CD4-positive, alpha-beta memory T cell (primary cell): ENCODE measurements around the gene ARMC9. TPM values are rescaled to one million over a fixed set of nuclear protein-coding genes. Genes with fewer than 3 reads are reported as not detected.
A peak's percentile ranks its signal among the peaks of the same experiment; 100 is the strongest.
"Not testable (repeated sequence)": the region's sequence is repeated elsewhere in the genome, so short reads cannot be mapped to it uniquely, and the experiment has no call there.

ENCODE experiments used
- CTCF ChIA-PET: fragments of 350-600 bp; sonication (Branson Sonifier 250); formaldehyde crosslinking; loops from one replicate; lab custom pipeline; 2021; ENCODE audit warnings: inconsistent platforms; ENCODE audit not compliant: partially characterized antibody; lab: Charles Lee
- POLR2A ChIA-PET: fragments of 350-600 bp; sonication (Branson Sonifier 250); formaldehyde crosslinking; loops from one replicate; lab custom pipeline; 2021; ENCODE audit not compliant: partially characterized antibody; lab: Charles Lee
- DNase-seq, 5 donors: peaks; one replicate each; pipeline versions ENCODE4 v3.0.0 to v3.0.0-alpha.2; 2020 to 2022; ENCODE audit warnings: mixed read lengths in 1 of 5
- H3K27ac ChIP-seq: one replicate; pipeline ENCODE4 v1.7.0; 2013; ENCODE audit warnings: low read depth, low read length
- H3K27me3 ChIP-seq: 2 replicates; pipeline ENCODE4 v1.7.0; 2013; ENCODE audit warnings: mild to moderate bottlenecking, low read length, moderate library complexity; ENCODE audit not compliant: insufficient read depth
- H3K36me3 ChIP-seq: 2 replicates; pipeline ENCODE4 v1.7.0; 2013; ENCODE audit warnings: mild to moderate bottlenecking, low read length, moderate library complexity; ENCODE audit not compliant: insufficient read depth
- H3K4me1 ChIP-seq: 2 replicates; pipeline ENCODE4 v1.7.0; 2013; ENCODE audit warnings: mild to moderate bottlenecking, low read length, moderate library complexity; ENCODE audit not compliant: insufficient read depth
- H3K4me3 ChIP-seq, 2 donors: one replicate each; pipeline ENCODE4 v1.7.0; 2013; ENCODE audit warnings: low read length in 2 of 2, mild to moderate bottlenecking in 1 of 2
- H3K9me3 ChIP-seq, 2 donors: one replicate each; pipeline ENCODE4 v1.7.0; 2013; ENCODE audit warnings: low read length in 2 of 2, control low read depth in 1 of 2; ENCODE audit not compliant: control insufficient read depth in 1 of 2
- H3K27ac Mint-ChIP-seq, 7 donors: one replicate each; pipeline ENCODE4 v1.8.0; 2020 to 2021; ENCODE audit warnings: mixed read lengths in 7 of 7, mild to moderate bottlenecking in 6 of 7, inconsistent platforms in 3 of 7, moderate library complexity in 3 of 7
- H3K27me3 Mint-ChIP-seq, 2 donors: one replicate each; pipeline ENCODE4 v1.8.0; 2020 to 2021; ENCODE audit warnings: mixed read lengths in 2 of 2
- H3K36me3 Mint-ChIP-seq, 2 donors: one replicate each; pipeline ENCODE4 v1.8.0; 2020 to 2021; ENCODE audit warnings: mixed read lengths in 2 of 2, inconsistent platforms in 1 of 2, mild to moderate bottlenecking in 1 of 2
- H3K4me1 Mint-ChIP-seq, 4 donors: one replicate each; pipeline ENCODE4 v1.8.0; 2020 to 2021; ENCODE audit warnings: mixed read lengths in 4 of 4, mild to moderate bottlenecking in 1 of 4
- H3K4me3 Mint-ChIP-seq, 8 donors: one replicate each; pipeline ENCODE4 v1.8.0; 2020 to 2021; ENCODE audit warnings: mixed read lengths in 8 of 8, mild to moderate bottlenecking in 7 of 8, moderate library complexity in 6 of 8, inconsistent platforms in 3 of 8
- H3K9me3 Mint-ChIP-seq, 8 donors: one replicate each; pipeline ENCODE4 v1.8.0; 2020 to 2021; ENCODE audit warnings: mixed read lengths in 8 of 8, mild to moderate bottlenecking in 5 of 8, inconsistent platforms in 3 of 8, moderate library complexity in 1 of 8
- intact Hi-C: fragments of 100-400 bp; cut with micrococcal nuclease; formaldehyde crosslinking; loops from one replicate; pipeline ENCODE4 v1.15.1; 2023
- polyA plus RNA-seq, 2 donors: library from polyadenylated mRNA; unstranded; fragments of 300-500 nt; fragmentation: Illumina TruSeq; gene quantifications; one replicate each; pipeline ENCODE4 v1.2.3, GENCODE V29; 2021
- total RNA-seq, 2 experiments: library from RNA; stranded (reverse); gene quantifications; one replicate each; pipeline ENCODE4 v1.2.3, GENCODE V29; 2021

ARMC9 gene
- total and polyA plus RNA-seq, 4 experiments from 2014 or later, result 0.50 to 1.4 (median 1.1) TPM; not detected in 1

- peaks cover 0 to 1% (median 0%) of the 10 kb centered on the region in 4 donors for H3K4me1 Mint-ChIP-seq
- no peaks in the 10 kb centered on the region for H3K36me3 Mint-ChIP-seq
- no peaks in the 10 kb centered on the region for H3K4me1 ChIP-seq
- no peak for DNase-seq
- intact Hi-C loops, result no loop called here
- peaks cover 21 to 24% of the 10 kb centered on the region in 2 donors for H3K27me3 Mint-ChIP-seq
- H3K9me3 ChIP-seq, result no peaks in the 10 kb centered on the region
- ChIA-PET CTCF (no interaction called here), POLR2A (no interaction called here)
- H3K36me3 ChIP-seq, result no peaks in the 10 kb centered on the region
- no peaks in the 10 kb centered on the region for H3K9me3 Mint-ChIP-seq
- H3K4me3 Mint-ChIP-seq, result peak overlapping the region in 1 of 8 donors; percentile 54
- no peak overlapping the region for H3K27ac Mint-ChIP-seq
- peaks cover 3% of the 10 kb centered on the region for H3K27me3 ChIP-seq
- no peak overlapping the region for H3K4me3 ChIP-seq
- H3K27ac ChIP-seq, result no peak overlapping the region
Measured at GRCh38 chr2:231189571-231190495, 8.6 kb upstream of the ARMC9 start.

GRCh38 chr2:231190531-231191197 is 7.8 kb upstream of the ARMC9 start:
- no peak overlapping the region for H3K4me3 ChIP-seq
- H3K27ac ChIP-seq, result no peak overlapping the region
- no peaks in the 10 kb centered on the region for H3K4me1 ChIP-seq
- H3K36me3 ChIP-seq, result no peaks in the 10 kb centered on the region
- Mint-ChIP-seq H3K27me3 (peaks cover 23 to 24% of the 10 kb centered on the region in 2 donors), H3K27ac (no peak overlapping the region), H3K4me3 (no peak overlapping the region), H3K9me3 (no peaks in the 10 kb centered on the region), H3K36me3 (no peaks in the 10 kb centered on the region), H3K4me1 (peaks cover 0 to 1% (median 0%) of the 10 kb centered on the region in 4 donors)
- no peak for DNase-seq
- no peaks in the 10 kb centered on the region for H3K9me3 ChIP-seq
- intact Hi-C loops, result no loop called here
- ChIA-PET CTCF (no interaction called here), POLR2A (no interaction called here)
- peaks cover 3% of the 10 kb centered on the region for H3K27me3 ChIP-seq

- intact Hi-C loops, result no loop called here
- no peak for DNase-seq
Measured at GRCh38 chr2:231191896-231192872, 6.2 kb upstream of the ARMC9 start.

GRCh38 chr2:231193216-231193615 is 5.2 kb upstream of the ARMC9 start:
- ChIA-PET POLR2A (no interaction called here), CTCF (interaction anchor here (0.8 to 1.6 kb wide), 2 partner anchors 9 to 259 kb away, joined by 3 to 4 read pairs; no protein-coding TSS in a partner anchor)

More at GRCh38 chr2:231191896-231192872, 6.2 kb upstream of the ARMC9 start:
- H3K9me3 ChIP-seq, result no peaks in the 10 kb centered on the region
- no peaks in the 10 kb centered on the region for H3K9me3 Mint-ChIP-seq
- no peaks in the 10 kb centered on the region for H3K4me1 ChIP-seq
- ChIA-PET POLR2A (no interaction called here), CTCF (interaction anchor here (1.6 kb wide), 1 partner anchor 260 kb away, joined by 4 read pairs; no protein-coding TSS in a partner anchor)
- H3K27me3 Mint-ChIP-seq, result peaks cover 24 to 25% of the 10 kb centered on the region in 2 donors
- no peaks in the 10 kb centered on the region for H3K36me3 ChIP-seq
- H3K4me3 Mint-ChIP-seq, result no peak overlapping the region
- H3K36me3 Mint-ChIP-seq, result no peaks in the 10 kb centered on the region
- no peak overlapping the region for H3K27ac ChIP-seq
- peaks cover 0 to 3% (median 1%) of the 10 kb centered on the region in 4 donors for H3K4me1 Mint-ChIP-seq
- peaks cover 3% of the 10 kb centered on the region for H3K27me3 ChIP-seq
- H3K4me3 ChIP-seq, result no peak overlapping the region
- peak overlapping the region in 2 of 7 donors; percentile 17 to 50 for H3K27ac Mint-ChIP-seq

DNA sequence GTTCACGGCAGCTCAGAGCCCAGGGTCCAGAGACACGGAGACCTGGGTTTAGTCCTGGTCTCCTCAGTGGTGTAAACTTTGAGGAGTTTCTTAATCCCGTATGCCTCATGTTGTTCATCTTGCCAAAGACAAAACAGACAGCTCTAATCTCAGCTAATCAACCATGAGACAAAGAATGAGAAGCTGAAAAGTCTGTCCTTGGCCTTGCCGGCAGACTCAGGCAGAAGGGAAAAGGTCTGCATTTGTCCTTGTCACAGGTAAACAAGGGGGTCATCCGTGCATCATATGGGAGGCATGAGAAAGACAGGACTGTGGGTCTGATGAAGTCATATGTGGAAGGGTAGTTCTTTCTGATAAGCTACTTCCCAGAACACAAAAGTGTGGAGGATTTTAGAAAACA is 1.8 kb upstream of the ARMC9 start:
- H3K27ac Mint-ChIP-seq, result peak overlapping the region in 1 of 7 donors; percentile 4

More at GRCh38 chr2:231193216-231193615, 5.2 kb upstream of the ARMC9 start:
- no peaks in the 10 kb centered on the region for H3K9me3 ChIP-seq
- Mint-ChIP-seq H3K9me3 (no peaks in the 10 kb centered on the region), H3K27ac (no peak overlapping the region), H3K36me3 (no peaks in the 10 kb centered on the region), H3K27me3 (peaks cover 17 to 20% of the 10 kb centered on the region in 2 donors), H3K4me3 (no peak overlapping the region), H3K4me1 (peaks cover 0 to 13% (median 9%) of the 10 kb centered on the region in 4 donors)
- H3K27me3 ChIP-seq, result peaks cover 3% of the 10 kb centered on the region
- no peaks in the 10 kb centered on the region for H3K36me3 ChIP-seq
- no peak overlapping the region for H3K27ac ChIP-seq
- peaks cover 7% of the 10 kb centered on the region for H3K4me1 ChIP-seq
- intact Hi-C loops, result no loop called here
- H3K4me3 ChIP-seq, result no peak overlapping the region
- DNase-seq, result no peak

GRCh38 chr2:231197196-231197595 is 1.2 kb upstream of the ARMC9 start:
- H3K9me3 Mint-ChIP-seq, POLR2A ChIA-PET, H3K27me3 ChIP-seq, H3K4me3 ChIP-seq, CTCF ChIA-PET, H3K36me3 Mint-ChIP-seq, H3K27me3 Mint-ChIP-seq, H3K9me3 ChIP-seq, DNase-seq, intact Hi-C loops, H3K27ac ChIP-seq, H3K27ac Mint-ChIP-seq, H3K36me3 ChIP-seq: not testable (repeated sequence)
- peaks cover 13% of the 10 kb centered on the region for H3K4me1 ChIP-seq
- H3K4me3 Mint-ChIP-seq, result peak overlapping the region; percentile 65 to 96 (median 92)
- H3K4me1 Mint-ChIP-seq, result peaks cover 0 to 19% (median 11%) of the 10 kb centered on the region in 4 donors

More for the DNA sequence above, 1.8 kb upstream of the ARMC9 start:
- no peak overlapping the region for H3K4me3 ChIP-seq
- no peaks in the 10 kb centered on the region for H3K9me3 Mint-ChIP-seq
- H3K27ac ChIP-seq, result no peak overlapping the region
- CTCF ChIA-PET, result interaction anchor here (0.9 kb wide), 1 partner anchor 255 kb away, joined by 3 read pairs; no protein-coding TSS in a partner anchor
- no peaks in the 10 kb centered on the region for H3K9me3 ChIP-seq
- intact Hi-C loops, result no loop called here
- no peak for DNase-seq
- peaks cover 5 to 10% of the 10 kb centered on the region in 2 donors for H3K27me3 Mint-ChIP-seq
- POLR2A ChIA-PET, result interaction anchor here (0.6 kb wide), 1 partner anchor 12 kb away, joined by 4 read pairs; no protein-coding TSS in a partner anchor
- H3K4me1 ChIP-seq, result peaks cover 13% of the 10 kb centered on the region
- H3K4me3 Mint-ChIP-seq, result peak overlapping the region in 6 of 8 donors; percentile 17 to 75 (median 57)
- peaks cover 0 to 19% (median 11%) of the 10 kb centered on the region in 4 donors for H3K4me1 Mint-ChIP-seq
- H3K27me3 ChIP-seq, result no peaks in the 10 kb centered on the region
- peaks cover 0 to 2% of the 10 kb centered on the region in 2 donors for H3K36me3 Mint-ChIP-seq
- no peaks in the 10 kb centered on the region for H3K36me3 ChIP-seq
